SK-N-SH (cell line): ENCODE results near the gene AHCTF1. TPM values are rescaled to one million over a fixed set of nuclear protein-coding genes. Genes with fewer than 3 reads are reported as not detected.

Source experiments
- CTCF ChIA-PET: fragments of 300-600, 350-600 bp; formaldehyde crosslinking; extraction: SDS; loops from one replicate; lab custom pipeline; 2021; lab: Yijun Ruan, JAX
- POLR2A ChIA-PET: fragments of 350-600 bp; sonication (Branson Sonifier 250); formaldehyde crosslinking; extraction: SDS; loops from one replicate; lab custom pipeline; 2020; ENCODE audit warnings: antibody characterized with exemption, inconsistent platforms; lab: Yijun Ruan, JAX
- DNase-seq: peaks from one replicate; pipeline ENCODE4 v3.0.0; 2012
- H2AFZ ChIP-seq: fragments of 200-600 bp; sonication (generic); 2 replicates; pipeline ENCODE4 v1.8.1; 2016; ENCODE audit warnings: antibody characterized with exemption, mild to moderate bottlenecking, low read depth
- H3F3A ChIP-seq: fragments of 200-600 bp; sonication (generic); replicated peaks from 2 replicates; pipeline ENCODE3; 2016; ENCODE audit warnings: antibody characterized with exemption, mild to moderate bottlenecking; ENCODE audit not compliant: insufficient read depth
- H3K27ac ChIP-seq, 2 experiments: fragments of 200-500 bp in 1 of 2; fragments of 200-600 bp in 1 of 2; sonication (Bioruptor generic) in 1 of 2; sonication (generic), shearing (Covaris generic) in 1 of 2; 2 replicates each; pipeline versions ENCODE4 v1.5.1 to v1.6.1; 2014 to 2016; ENCODE audit warnings: low read depth in 2 of 2, inconsistent platforms in 1 of 2, low read length in 1 of 2, mild to moderate bottlenecking in 1 of 2, mixed read lengths in 1 of 2
- H3K27me3 ChIP-seq: fragments of 200-600 bp; sonication (generic), shearing (Covaris generic); 2 replicates; pipeline ENCODE4 v1.6.1; 2016; ENCODE audit warnings: mixed run types; ENCODE audit not compliant: insufficient read depth
- H3K36me3 ChIP-seq, 2 experiments: fragments of 200-500 bp in 1 of 2; fragments of 200-600 bp in 1 of 2; sonication (Bioruptor generic) in 1 of 2; sonication (generic) in 1 of 2; replicated peaks in 1 of 2; 2 replicates each; pipeline versions ENCODE3 to v1.5.1; 2014 to 2016; ENCODE audit warnings: low read length in 1 of 2, mild to moderate bottlenecking in 1 of 2; ENCODE audit not compliant: insufficient read depth in 2 of 2, control insufficient read depth in 1 of 2
- H3K4me1 ChIP-seq, 2 experiments: fragments of 200-500 bp in 1 of 2; fragments of 200-600 bp in 1 of 2; sonication (Bioruptor generic) in 1 of 2; sonication (generic), shearing (Covaris generic) in 1 of 2; 2 replicates each; pipeline versions ENCODE4 v1.5.1 to v1.6.1; 2014 to 2016; ENCODE audit warnings: low read depth in 1 of 2, low read length in 1 of 2, mixed run types in 1 of 2; ENCODE audit not compliant: insufficient read depth in 2 of 2, control insufficient read depth in 1 of 2
- H3K4me2 ChIP-seq: fragments of 200-600 bp; sonication (generic), shearing (Covaris generic); 2 replicates; pipeline ENCODE4 v1.6.1; 2017; ENCODE audit warnings: mixed run types
- H3K4me3 ChIP-seq, 2 experiments: fragments of 200-500 bp in 1 of 2; fragments of 200-600 bp in 1 of 2; sonication (Bioruptor generic) in 1 of 2; sonication (generic), shearing (Covaris generic) in 1 of 2; 2 replicates each; pipeline versions ENCODE4 v1.5.1 to v1.8.1; 2014 to 2016; ENCODE audit warnings: low read depth in 2 of 2, inconsistent platforms in 1 of 2, low read length in 1 of 2, mild to moderate bottlenecking in 1 of 2, mixed read lengths in 1 of 2, moderate library complexity in 1 of 2
- H3K79me2 ChIP-seq: fragments of 200-600 bp; sonication (generic); 2 replicates; pipeline ENCODE4 v1.8.1; 2017; ENCODE audit warnings: mild to moderate bottlenecking; ENCODE audit not compliant: insufficient read depth
- H3K9ac ChIP-seq: fragments of 200-600 bp; sonication (generic); 2 replicates; pipeline ENCODE4 v1.6.1; 2017; ENCODE audit warnings: mixed run types
- H3K9me2 ChIP-seq: fragments of 200-600 bp; sonication (generic); 2 replicates; pipeline ENCODE4 v1.6.1; 2017; ENCODE audit warnings: mixed run types
- H3K9me3 ChIP-seq: fragments of 200-600 bp; sonication (generic); 2 replicates; pipeline ENCODE4 v1.6.1; 2017; ENCODE audit warnings: mixed run types, mild to moderate bottlenecking, moderate library complexity
- H4K20me1 ChIP-seq: fragments of 200-600 bp; sonication (generic); 2 replicates; pipeline ENCODE4 v1.6.1; 2017; ENCODE audit warnings: mild to moderate bottlenecking, mixed run types; ENCODE audit not compliant: insufficient read depth
- EP300 ChIP-seq, 2 experiments: IDR thresholded peaks; 2 replicates each; pipeline versions ENCODE4 v1.4.0 to v1.6.1; 2012; ENCODE audit warnings: borderline replicate concordance in 1 of 2, low read depth in 1 of 2, low read length in 1 of 2
- FOXJ3 ChIP-seq: sonication (generic); formaldehyde crosslinking; IDR thresholded peaks from 2 replicates; pipeline ENCODE4 v1.5.1; 2020; ENCODE audit warnings: mild to moderate bottlenecking, missing genetic modification reagents
- FOXM1 ChIP-seq: IDR thresholded peaks from 2 replicates; pipeline ENCODE4 v1.4.0; 2012; ENCODE audit warnings: low read depth, mild to moderate bottlenecking
- GATA2 ChIP-seq: sonication (generic); formaldehyde crosslinking; IDR thresholded peaks from 2 replicates; pipeline ENCODE4 v1.5.0; 2020; ENCODE audit warnings: mild to moderate bottlenecking, missing genetic modification reagents
- MXI1 ChIP-seq: IDR thresholded peaks from 2 replicates; pipeline ENCODE4 v1.6.1; 2012; ENCODE audit warnings: mild to moderate bottlenecking, low read depth, low read length, improper control_type of control experiment
- NRF1 ChIP-seq: IDR thresholded peaks from 2 replicates; pipeline ENCODE4 v1.6.1; 2012; ENCODE audit warnings: low read depth, mild to moderate bottlenecking, low read length
- POLR2AphosphoS5 ChIP-seq: IDR thresholded peaks from 2 replicates; pipeline ENCODE4 v1.6.1; 2012; ENCODE audit warnings: low read depth, low read length
- RAD21 ChIP-seq: IDR thresholded peaks from 2 replicates; pipeline ENCODE4 v1.6.1; 2012; ENCODE audit warnings: mild to moderate bottlenecking, low read length
- RFX5 ChIP-seq: IDR thresholded peaks from 2 replicates; pipeline ENCODE4 v1.6.1; 2012; ENCODE audit warnings: mild to moderate bottlenecking, improper control_type of control experiment, low read length
- RXRA ChIP-seq: IDR thresholded peaks from 2 replicates; pipeline ENCODE4 v1.4.0; 2012; ENCODE audit warnings: low read depth, mild to moderate bottlenecking, borderline replicate concordance
- SIN3A ChIP-seq: IDR thresholded peaks from 2 replicates; pipeline ENCODE4 v1.6.1; 2012; ENCODE audit warnings: low read depth, mild to moderate bottlenecking, low read length, moderate library complexity, borderline replicate concordance
- SMC3 ChIP-seq: IDR thresholded peaks from 2 replicates; pipeline ENCODE4 v1.6.1; 2012; ENCODE audit warnings: low read depth, low read length, improper control_type of control experiment
- TCF12 ChIP-seq: IDR thresholded peaks from 2 replicates; pipeline ENCODE4 v1.4.0; 2012
- TEAD4 ChIP-seq: IDR thresholded peaks from 2 replicates; pipeline ENCODE4 v1.4.0; 2012; ENCODE audit warnings: mild to moderate bottlenecking, borderline replicate concordance; ENCODE audit not compliant: insufficient read depth
- YY1 ChIP-seq: IDR thresholded peaks from 2 replicates; pipeline ENCODE4 v1.4.0; 2012; ENCODE audit warnings: low read depth, mild to moderate bottlenecking
- WGBS: methylation state at CpG from one replicate; pipeline ENCODE4 v1.1.6; 2017; ENCODE audit warnings: low lambda C conversion rate; 5-methylcytosine and 5-hydroxymethylcytosine counted together
- polyA plus RNA-seq, 3 experiments: library from polyadenylated mRNA; depleted of rRNA; stranded (reverse); fragments of >200 nt; gene quantifications; 2 replicates each; pipeline ENCODE4 v1.2.3, GENCODE V29; 2012
- TF ChIP-seq, protein P1 (sequence below): IDR thresholded peaks from 2 replicates; pipeline ENCODE4 v1.6.1; 2012; ENCODE audit warnings: mild to moderate bottlenecking, low read depth, low read length, moderate library complexity
- TF ChIP-seq, protein P2 (sequence below): IDR thresholded peaks from 2 replicates; pipeline ENCODE4 v1.4.0; 2012; ENCODE audit warnings: low read depth

Gene AHCTF1
- polyA plus RNA-seq, 1 of the 3 experiments (the other 2 are of a cell fraction): 8.5 TPM

DNA sequence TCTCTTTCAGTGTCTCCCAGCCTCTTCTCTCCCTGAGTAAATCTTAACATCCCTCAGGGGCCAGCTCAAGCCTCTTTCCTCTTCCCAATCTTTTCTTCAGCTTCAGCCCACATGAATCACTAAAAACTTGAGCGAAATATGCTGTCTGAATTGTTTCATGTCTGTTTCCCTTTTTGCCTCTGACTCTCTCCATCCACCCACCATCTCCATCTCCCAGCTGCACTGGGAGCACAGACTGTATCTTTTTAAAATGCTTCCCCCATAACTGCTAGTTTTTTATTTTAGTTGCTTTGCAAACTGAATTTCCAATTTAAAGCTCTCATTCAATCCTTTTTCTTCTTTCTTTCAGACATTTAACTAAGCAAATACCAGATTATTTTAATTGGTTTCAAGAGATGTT is 3.0 kb upstream of the AHCTF1 start:
- Histone ChIP-seq H2AFZ (no peak overlapping the region), H3K9ac (no peak overlapping the region), H3K9me3 (no peaks in the 10 kb centered on the region)
- TF ChIP-seq YY1: no peak
- no peak for TF ChIP-seq NRF1
- no peak for TF ChIP-seq EP300 (IDR thresholded peaks at IDR 0.05; ENCODE audit: borderline replicate concordance in 1 of 2, low read depth in 1 of 2, low read length in 1 of 2)
- TF ChIP-seq, protein P1, sequence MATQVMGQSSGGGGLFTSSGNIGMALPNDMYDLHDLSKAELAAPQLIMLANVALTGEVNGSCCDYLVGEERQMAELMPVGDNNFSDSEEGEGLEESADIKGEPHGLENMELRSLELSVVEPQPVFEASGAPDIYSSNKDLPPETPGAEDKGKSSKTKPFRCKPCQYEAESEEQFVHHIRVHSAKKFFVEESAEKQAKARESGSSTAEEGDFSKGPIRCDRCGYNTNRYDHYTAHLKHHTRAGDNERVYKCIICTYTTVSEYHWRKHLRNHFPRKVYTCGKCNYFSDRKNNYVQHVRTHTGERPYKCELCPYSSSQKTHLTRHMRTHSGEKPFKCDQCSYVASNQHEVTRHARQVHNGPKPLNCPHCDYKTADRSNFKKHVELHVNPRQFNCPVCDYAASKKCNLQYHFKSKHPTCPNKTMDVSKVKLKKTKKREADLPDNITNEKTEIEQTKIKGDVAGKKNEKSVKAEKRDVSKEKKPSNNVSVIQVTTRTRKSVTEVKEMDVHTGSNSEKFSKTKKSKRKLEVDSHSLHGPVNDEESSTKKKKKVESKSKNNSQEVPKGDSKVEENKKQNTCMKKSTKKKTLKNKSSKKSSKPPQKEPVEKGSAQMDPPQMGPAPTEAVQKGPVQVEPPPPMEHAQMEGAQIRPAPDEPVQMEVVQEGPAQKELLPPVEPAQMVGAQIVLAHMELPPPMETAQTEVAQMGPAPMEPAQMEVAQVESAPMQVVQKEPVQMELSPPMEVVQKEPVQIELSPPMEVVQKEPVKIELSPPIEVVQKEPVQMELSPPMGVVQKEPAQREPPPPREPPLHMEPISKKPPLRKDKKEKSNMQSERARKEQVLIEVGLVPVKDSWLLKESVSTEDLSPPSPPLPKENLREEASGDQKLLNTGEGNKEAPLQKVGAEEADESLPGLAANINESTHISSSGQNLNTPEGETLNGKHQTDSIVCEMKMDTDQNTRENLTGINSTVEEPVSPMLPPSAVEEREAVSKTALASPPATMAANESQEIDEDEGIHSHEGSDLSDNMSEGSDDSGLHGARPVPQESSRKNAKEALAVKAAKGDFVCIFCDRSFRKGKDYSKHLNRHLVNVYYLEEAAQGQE: no peak
- no peak for TF ChIP-seq TEAD4
- no peak for TF ChIP-seq RXRA
- no peak for TF ChIP-seq MXI1
- no peak for TF ChIP-seq POLR2AphosphoS5
- TF ChIP-seq FOXM1: no peak
- TF ChIP-seq, protein P2, sequence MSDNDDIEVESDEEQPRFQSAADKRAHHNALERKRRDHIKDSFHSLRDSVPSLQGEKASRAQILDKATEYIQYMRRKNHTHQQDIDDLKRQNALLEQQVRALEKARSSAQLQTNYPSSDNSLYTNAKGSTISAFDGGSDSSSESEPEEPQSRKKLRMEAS: no peak
- TF ChIP-seq, all 33 proteins: peak for 0
- Histone ChIP-seq H3K27me3 (no peaks in the 10 kb centered on the region), H4K20me1 (peaks cover 12% of the 10 kb centered on the region), H3K4me1 (peaks cover 0 to 3% of the 10 kb centered on the region in 2 experiments; a peak in 1 of 4 replicates), H3K79me2 (peaks cover 14% of the 10 kb centered on the region), H3F3A (peaks cover 7% of the 10 kb centered on the region), H3K4me2 (no peak overlapping the region), H3K9me2 (no peaks in the 10 kb centered on the region), H3K4me3 (no peak overlapping the region), H3K36me3 (no peaks in the 10 kb centered on the region), H3K27ac (no peak overlapping the region)
- DNase-seq: no peak
- POLR2A ChIA-PET: interaction anchor here (0.6 kb wide), 1 partner anchor 82 kb away, joined by 4 read pairs; no protein-coding TSS in a partner anchor
- CTCF ChIA-PET: no interaction called here
- WGBS: 94% methylated on average over 1 of the region's 1 CpG

DNA sequence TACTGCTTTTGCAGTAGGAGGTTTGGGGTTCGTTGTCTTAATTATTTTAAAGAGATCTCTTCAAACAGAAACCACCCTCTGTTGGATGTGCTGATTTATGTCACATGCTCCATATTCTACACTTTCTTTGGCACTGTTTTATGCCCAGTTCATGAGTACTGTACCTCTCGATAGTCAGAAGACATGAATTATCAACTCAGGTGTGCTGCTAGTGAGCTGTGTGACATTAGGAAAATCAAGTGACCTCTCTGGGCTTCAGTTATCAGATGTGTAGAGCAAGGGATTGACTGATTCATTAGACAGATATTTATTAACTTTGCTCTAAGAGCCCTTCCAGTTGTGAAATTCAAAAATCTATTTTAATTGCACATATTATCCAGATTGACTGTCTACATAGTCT is 2.1 kb upstream of the AHCTF1 start:
- H4K20me1 ChIP-seq: peaks cover 20% of the 10 kb centered on the region
- peaks cover 0 to 3% of the 10 kb centered on the region in 2 experiments; a peak in 1 of 4 replicates for H3K4me1 ChIP-seq
- peaks cover 23% of the 10 kb centered on the region for H3K79me2 ChIP-seq
- POLR2A ChIA-PET: no interaction called here
- peaks cover under 1 to 5% of the 10 kb centered on the region in 2 experiments for H3K36me3 ChIP-seq
- H3K4me3 ChIP-seq: no peak overlapping the region
- peaks cover 12% of the 10 kb centered on the region for H3F3A ChIP-seq
- TF ChIP-seq SMC3 (no peak), RFX5 (no peak), TEAD4 (no peak), FOXJ3 (CRISPR knock-in tag) (no peak), SIN3A (no peak), TCF12 (no peak), MXI1 (no peak), GATA2 (CRISPR knock-in tag) (no peak), NRF1 (no peak), RAD21 (no peak)
- TF ChIP-seq, all 33 proteins: peak for 0
- Histone ChIP-seq H3K27ac (no peak overlapping the region), H3K9me2 (no peaks in the 10 kb centered on the region), H3K27me3 (no peaks in the 10 kb centered on the region), H3K9ac (no peak overlapping the region), H3K9me3 (no peaks in the 10 kb centered on the region), H2AFZ (no peak overlapping the region), H3K4me2 (no peak overlapping the region)
- CTCF ChIA-PET: no interaction called here
- 88% methylated on average over 2 of the region's 2 CpGs for WGBS
- no peak for DNase-seq
